ENCODE results near the gene CD93. TPM values are rescaled to one million over a fixed set of nuclear protein-coding genes. Genes with fewer than 3 reads are reported as not detected.

Gene CD93
- total and polyA plus RNA-seq, 2 donors (not counting 1 experiment from before 2014, with no cell fraction given): 0.01 TPM; not detected in 1

DNA sequence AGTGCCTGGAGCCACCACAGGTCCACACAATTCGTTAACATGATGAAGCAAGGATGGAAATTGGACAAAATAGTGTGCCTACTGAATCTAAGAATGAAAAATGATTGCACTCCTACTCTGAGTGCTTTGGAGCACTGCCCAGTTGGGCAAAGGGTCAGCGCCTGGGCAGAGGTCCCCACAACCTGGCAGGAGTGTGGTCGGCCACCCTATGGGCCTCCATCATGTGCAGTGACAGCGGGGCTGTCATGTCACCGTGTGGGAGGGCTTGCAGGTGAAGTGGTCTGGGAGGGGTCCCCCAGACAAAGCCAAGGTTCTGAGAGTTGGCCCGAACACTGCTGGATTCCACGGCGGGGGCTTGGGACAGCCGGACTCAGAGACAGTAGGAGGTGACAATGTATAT is 36.2 kb upstream of the CD93 start:
- no peaks in the 10 kb centered on the region for H3K27me3 ChIP-seq (ENCODE audit: control insufficient read depth, insufficient read depth, low read length)
- H2AFZ ChIP-seq (ENCODE audit: low read length): no peak overlapping the region
- H3K4me1 ChIP-seq (ENCODE audit: control insufficient read depth, extremely low read depth, insufficient read depth, low read length): peaks cover 4% of the 10 kb centered on the region
- no peak overlapping the region for H3K4me3 ChIP-seq (replicated peaks in 1 of 4; ENCODE audit: control extremely low read depth in 1 of 4, insufficient read depth in 1 of 4, low read depth in 3 of 4, low read length in 4 of 4)
- H3K4me2 ChIP-seq (ENCODE audit: extremely low read depth, insufficient read depth, low read length): no peak overlapping the region
- H3K36me3 ChIP-seq (ENCODE audit: control insufficient read depth, insufficient read depth, low read length): no peaks in the 10 kb centered on the region
- H3K79me2 ChIP-seq (ENCODE audit: control insufficient read depth, insufficient read depth, low read length): no peaks in the 10 kb centered on the region
- H3K9me3 ChIP-seq (ENCODE audit: control insufficient read depth, insufficient read depth, low read depth, low read length): no peaks in the 10 kb centered on the region
- H3K9ac ChIP-seq (ENCODE audit: insufficient read depth, low read length): no peak overlapping the region
- no peaks in the 10 kb centered on the region for H4K20me1 ChIP-seq (ENCODE audit: control insufficient read depth, extremely low read depth, insufficient read depth, low read length)
- TF ChIP-seq, protein P1, sequence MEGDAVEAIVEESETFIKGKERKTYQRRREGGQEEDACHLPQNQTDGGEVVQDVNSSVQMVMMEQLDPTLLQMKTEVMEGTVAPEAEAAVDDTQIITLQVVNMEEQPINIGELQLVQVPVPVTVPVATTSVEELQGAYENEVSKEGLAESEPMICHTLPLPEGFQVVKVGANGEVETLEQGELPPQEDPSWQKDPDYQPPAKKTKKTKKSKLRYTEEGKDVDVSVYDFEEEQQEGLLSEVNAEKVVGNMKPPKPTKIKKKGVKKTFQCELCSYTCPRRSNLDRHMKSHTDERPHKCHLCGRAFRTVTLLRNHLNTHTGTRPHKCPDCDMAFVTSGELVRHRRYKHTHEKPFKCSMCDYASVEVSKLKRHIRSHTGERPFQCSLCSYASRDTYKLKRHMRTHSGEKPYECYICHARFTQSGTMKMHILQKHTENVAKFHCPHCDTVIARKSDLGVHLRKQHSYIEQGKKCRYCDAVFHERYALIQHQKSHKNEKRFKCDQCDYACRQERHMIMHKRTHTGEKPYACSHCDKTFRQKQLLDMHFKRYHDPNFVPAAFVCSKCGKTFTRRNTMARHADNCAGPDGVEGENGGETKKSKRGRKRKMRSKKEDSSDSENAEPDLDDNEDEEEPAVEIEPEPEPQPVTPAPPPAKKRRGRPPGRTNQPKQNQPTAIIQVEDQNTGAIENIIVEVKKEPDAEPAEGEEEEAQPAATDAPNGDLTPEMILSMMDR (conservative IDR thresholded peaks at IDR 0.05 in 1 of 2, IDR thresholded peaks at IDR 0.05 in 1 of 2; ENCODE audit: low read depth in 1 of 2, low read length in 2 of 2): no peak
- TF ChIP-seq EZH2 (IDR thresholded peaks at IDR 0.05; ENCODE audit: low read length, missing control alignments): no peak
- DNase-seq (ENCODE audit: low read depth in 2 of 2): no peak
- no peak overlapping the region for H3K27ac ChIP-seq (ENCODE audit: insufficient read depth, low read length)

DNA sequence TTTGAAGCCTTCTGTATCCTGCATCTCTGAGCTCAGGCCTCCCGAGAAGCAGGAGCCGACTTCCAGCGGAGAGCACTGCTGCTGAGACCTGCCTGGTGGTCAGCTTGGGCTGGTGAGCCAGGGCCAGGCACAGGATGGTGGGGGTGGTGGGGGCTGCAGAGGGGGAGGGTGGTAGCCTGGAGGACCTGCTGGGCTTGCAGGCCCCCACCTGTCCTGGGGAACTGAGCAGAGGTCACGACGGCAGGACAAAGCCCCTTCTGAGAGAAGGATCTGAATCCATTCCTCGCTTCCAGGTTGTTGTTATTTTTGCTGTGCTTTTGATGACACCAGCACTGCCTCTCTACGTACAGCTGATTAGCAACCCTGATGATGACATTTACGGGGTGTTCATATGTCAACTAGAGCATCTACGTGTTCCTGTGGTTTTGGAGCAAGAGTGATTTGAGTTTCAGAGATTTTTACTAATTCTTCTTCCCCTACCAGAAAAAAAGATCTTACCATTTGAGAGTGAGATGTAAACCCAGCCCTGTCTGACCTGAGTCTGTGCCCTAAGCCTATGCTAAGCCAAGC is 35.7 kb upstream of the CD93 start:
- Histone ChIP-seq H3K27me3 (ENCODE audit: control insufficient read depth, insufficient read depth, low read length) (no peaks in the 10 kb centered on the region), H3K4me3 (replicated peaks in 1 of 4; ENCODE audit: control extremely low read depth in 1 of 4, insufficient read depth in 1 of 4, low read depth in 3 of 4, low read length in 4 of 4) (no peak overlapping the region), H3K9me3 (ENCODE audit: control insufficient read depth, insufficient read depth, low read depth, low read length) (no peaks in the 10 kb centered on the region), H2AFZ (ENCODE audit: low read length) (no peak overlapping the region), H4K20me1 (ENCODE audit: control insufficient read depth, extremely low read depth, insufficient read depth, low read length) (no peaks in the 10 kb centered on the region), H3K4me2 (ENCODE audit: extremely low read depth, insufficient read depth, low read length) (no peak overlapping the region), H3K36me3 (ENCODE audit: control insufficient read depth, insufficient read depth, low read length) (no peaks in the 10 kb centered on the region), H3K27ac (ENCODE audit: insufficient read depth, low read length) (no peak overlapping the region), H3K79me2 (ENCODE audit: control insufficient read depth, insufficient read depth, low read length) (no peaks in the 10 kb centered on the region), H3K4me1 (ENCODE audit: control insufficient read depth, extremely low read depth, insufficient read depth, low read length) (peaks cover 4% of the 10 kb centered on the region), H3K9ac (ENCODE audit: insufficient read depth, low read length) (no peak overlapping the region)
- DNase-seq (ENCODE audit: low read depth in 2 of 2): no peak
- TF ChIP-seq, protein P1 (conservative IDR thresholded peaks at IDR 0.05 in 1 of 2, IDR thresholded peaks at IDR 0.05 in 1 of 2; ENCODE audit: low read depth in 1 of 2, low read length in 2 of 2): no peak
- no peak for TF ChIP-seq EZH2 (IDR thresholded peaks at IDR 0.05; ENCODE audit: low read length, missing control alignments)

DNA sequence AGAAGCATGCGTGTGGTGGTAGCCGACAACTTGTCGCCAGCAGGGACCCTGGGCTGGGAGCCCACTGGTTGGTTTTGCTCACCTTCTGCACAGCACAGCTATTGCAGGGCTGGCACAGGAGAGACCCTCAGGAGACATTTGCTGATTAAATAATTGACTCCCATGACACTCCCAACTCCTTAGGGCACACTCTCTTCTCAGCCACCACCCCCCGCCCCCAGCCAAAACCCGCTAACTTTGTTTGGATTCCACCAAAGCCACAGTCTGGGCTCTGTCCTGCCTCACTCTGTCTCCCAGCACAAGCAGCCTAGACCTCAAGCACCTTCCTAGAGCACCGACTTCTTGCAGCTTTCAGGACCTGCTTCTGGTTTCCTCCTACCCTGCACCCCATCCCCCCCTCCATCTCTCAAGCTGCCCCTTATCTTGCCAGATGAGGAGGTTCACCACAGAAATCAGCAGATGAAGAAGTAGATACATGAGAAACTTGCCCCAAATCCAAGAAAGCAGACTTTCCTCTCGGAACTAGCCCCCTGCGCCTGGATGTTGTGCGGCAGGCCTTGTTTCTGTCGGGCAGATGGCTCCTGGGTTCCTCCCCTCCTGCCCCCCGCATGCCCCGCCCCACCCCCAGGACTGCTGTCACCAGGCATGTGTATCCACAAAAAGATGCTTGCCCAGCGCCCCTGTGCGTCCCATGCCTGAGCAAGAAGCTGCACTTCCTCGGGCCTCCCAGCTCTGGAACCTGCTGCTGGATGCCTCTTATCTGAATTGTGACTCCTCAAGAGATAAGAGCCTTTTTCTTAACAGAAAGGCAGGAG is 35.0 kb upstream of the CD93 start:
- Histone ChIP-seq H4K20me1 (ENCODE audit: control insufficient read depth, extremely low read depth, insufficient read depth, low read length) (no peaks in the 10 kb centered on the region), H3K9me3 (ENCODE audit: control insufficient read depth, insufficient read depth, low read depth, low read length) (no peaks in the 10 kb centered on the region), H3K4me2 (ENCODE audit: extremely low read depth, insufficient read depth, low read length) (no peak overlapping the region), H3K36me3 (ENCODE audit: control insufficient read depth, insufficient read depth, low read length) (no peaks in the 10 kb centered on the region), H3K27ac (ENCODE audit: insufficient read depth, low read length) (no peak overlapping the region), H2AFZ (ENCODE audit: low read length) (no peak overlapping the region), H3K4me1 (ENCODE audit: control insufficient read depth, extremely low read depth, insufficient read depth, low read length) (peaks cover 9% of the 10 kb centered on the region), H3K9ac (ENCODE audit: insufficient read depth, low read length) (no peak overlapping the region), H3K27me3 (ENCODE audit: control insufficient read depth, insufficient read depth, low read length) (no peaks in the 10 kb centered on the region), H3K4me3 (replicated peaks in 1 of 4; ENCODE audit: control extremely low read depth in 1 of 4, insufficient read depth in 1 of 4, low read depth in 3 of 4, low read length in 4 of 4) (no peak overlapping the region), H3K79me2 (ENCODE audit: control insufficient read depth, insufficient read depth, low read length) (no peaks in the 10 kb centered on the region)
- no peak for DNase-seq (ENCODE audit: low read depth in 2 of 2)
- no peak for TF ChIP-seq EZH2 (IDR thresholded peaks at IDR 0.05; ENCODE audit: low read length, missing control alignments)
- TF ChIP-seq, protein P1 (conservative IDR thresholded peaks at IDR 0.05 in 1 of 2, IDR thresholded peaks at IDR 0.05 in 1 of 2; ENCODE audit: low read depth in 1 of 2, low read length in 2 of 2): no peak
